ENCODE data around the gene PPP3R2.
A peak's percentile ranks its signal among the peaks of the same experiment; 100 is the strongest.
"Not testable (repeated sequence)": the region's sequence is repeated elsewhere in the genome, so short reads cannot be mapped to it uniquely, and the experiment has no call there.

PPP3R2 gene

DNA sequence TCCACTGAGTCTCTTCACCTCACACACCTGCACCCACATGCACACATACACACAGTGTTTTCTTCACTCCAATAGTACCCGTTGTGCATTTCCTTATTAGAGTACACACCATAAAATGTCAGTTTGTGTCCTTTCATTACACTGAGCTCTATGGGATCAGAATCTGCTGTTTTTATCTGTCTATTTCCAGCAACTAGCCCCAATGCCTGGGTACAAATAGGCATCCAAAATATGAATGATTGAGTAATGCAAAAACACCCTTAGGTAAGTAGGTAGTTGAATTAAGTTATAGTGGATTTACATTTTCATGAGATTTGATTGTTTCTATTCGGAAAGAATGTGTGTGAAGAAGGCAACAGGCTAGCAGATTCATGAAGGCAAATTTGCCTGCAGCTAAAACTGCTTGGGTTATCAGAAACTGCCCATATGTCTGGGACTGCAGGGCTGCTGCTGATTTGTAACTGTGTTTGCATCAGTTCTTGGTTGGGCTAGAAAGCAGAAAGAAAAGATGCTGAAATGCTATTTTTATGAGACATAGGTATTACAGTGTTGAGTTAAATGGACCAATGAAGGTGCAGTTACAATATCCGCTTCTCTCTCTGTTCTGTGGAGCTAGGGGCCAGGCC lies 26.9 kb downstream of the PPP3R2 start:
- TF ChIP-seq CTCF (IDR thresholded peaks at IDR 0.05; ENCODE audit: low read depth, low read length): no peak
- no peak overlapping the region for H3K4me3 ChIP-seq (ENCODE audit: low read depth, low read length)
- in situ Hi-C loops (cut with HindIII; ENCODE audit: low sequenced_read_pairs): no loop called here
- DNase-seq (ENCODE audit: low read depth, low spot score): no peak

DNA sequence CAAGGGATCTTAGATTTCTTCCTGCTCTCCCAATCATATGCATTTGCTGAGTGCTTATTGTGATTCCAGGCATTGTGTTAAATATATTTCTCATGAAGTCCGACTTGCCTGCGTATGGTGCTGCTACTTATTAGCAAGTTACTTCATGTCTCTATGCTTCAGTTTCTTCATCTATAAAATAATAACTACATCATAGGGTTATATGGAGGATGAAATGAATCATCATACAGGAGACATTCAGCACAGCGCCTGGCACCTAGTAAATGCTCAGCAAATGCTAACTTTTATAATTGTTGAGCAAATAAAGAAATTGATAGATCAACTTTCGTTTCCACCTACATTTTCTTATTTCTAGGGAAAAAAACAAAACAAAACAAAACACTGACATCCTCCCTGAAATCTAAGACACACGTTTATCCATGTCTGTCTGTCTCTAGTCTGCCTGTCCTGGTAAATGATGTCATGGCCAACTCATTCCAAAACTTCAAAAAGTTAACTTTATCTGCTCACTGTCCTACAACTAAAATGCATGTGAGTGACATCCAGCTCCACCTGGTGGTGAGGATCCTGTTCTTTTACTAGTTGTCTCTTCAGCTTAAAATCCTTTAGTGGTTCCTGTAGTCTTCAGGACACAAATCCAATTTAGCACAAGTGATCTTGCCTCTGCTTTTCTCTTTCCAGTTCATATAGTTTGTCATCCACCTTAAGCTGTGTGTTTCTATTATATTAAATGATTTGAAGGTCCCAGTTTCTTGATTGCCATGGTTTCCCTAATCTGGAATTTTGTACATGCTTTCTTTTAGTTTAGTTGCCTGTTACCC lies 27.7 kb downstream of the PPP3R2 start:
- in situ Hi-C loops (cut with HindIII; ENCODE audit: low sequenced_read_pairs): no loop called here
- peak; percentile 53 for TF ChIP-seq CTCF (IDR thresholded peaks at IDR 0.05; ENCODE audit: low read depth, low read length)
- no peak overlapping the region for H3K4me3 ChIP-seq (ENCODE audit: low read depth, low read length)
- DNase-seq (ENCODE audit: low read depth, low spot score): peak; percentile 47

GRCh38 chr9:101564252-101564651 lies 30.5 kb downstream of the PPP3R2 start:
- TF ChIP-seq CTCF (IDR thresholded peaks at IDR 0.05; ENCODE audit: low read depth, low read length): no peak
- DNase-seq (ENCODE audit: low read depth, low spot score): no peak
- no peak overlapping the region for H3K4me3 ChIP-seq (ENCODE audit: low read depth, low read length)
- in situ Hi-C loops (cut with HindIII; ENCODE audit: low sequenced_read_pairs): no loop called here

DNA sequence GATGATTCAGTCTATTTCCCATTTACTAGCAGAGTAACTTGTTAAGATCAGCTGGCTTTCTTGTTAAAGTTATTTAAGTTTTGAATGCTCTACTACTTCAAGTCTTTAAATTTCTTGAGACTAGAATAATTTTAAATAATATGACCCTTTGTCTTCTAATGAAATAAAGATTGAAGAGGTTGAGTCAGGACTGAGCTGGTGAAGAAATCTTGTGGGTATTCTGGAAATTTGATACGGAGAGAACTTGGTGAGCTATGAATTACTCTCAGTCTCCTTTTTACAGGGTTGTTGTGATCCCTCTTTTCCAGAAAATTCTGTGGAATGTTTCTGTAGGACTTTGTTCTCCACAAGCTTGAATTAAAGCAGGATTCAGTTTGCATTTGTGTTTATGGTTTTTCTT lies 31.8 kb downstream of the PPP3R2 start:
- no peak for DNase-seq (ENCODE audit: low read depth, low spot score)
- in situ Hi-C loops (cut with HindIII; ENCODE audit: low sequenced_read_pairs): no loop called here

DNA sequence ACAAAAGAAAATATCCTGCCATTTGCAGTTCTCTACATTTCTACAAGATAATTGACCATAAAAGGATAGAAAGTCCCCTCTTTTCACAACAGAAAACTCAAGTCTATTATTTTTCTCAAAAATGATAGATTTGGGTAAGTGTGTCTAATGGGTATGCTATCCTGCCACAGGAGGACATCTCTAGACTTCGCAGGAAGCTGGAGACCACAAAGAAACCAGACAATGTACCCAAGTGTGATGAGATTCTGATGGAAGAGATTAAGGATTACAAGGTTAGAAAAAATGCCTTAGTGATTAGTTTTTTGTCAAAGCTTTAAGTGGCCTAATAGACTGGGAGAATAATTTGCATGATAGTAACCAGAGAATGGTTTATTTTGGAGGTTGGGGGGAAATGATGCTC lies 33.0 kb downstream of the PPP3R2 start:
- in situ Hi-C loops (cut with HindIII; ENCODE audit: low sequenced_read_pairs): no loop called here
- DNase-seq (ENCODE audit: low read depth, low spot score): no peak
- no peak for TF ChIP-seq CTCF (IDR thresholded peaks at IDR 0.05; ENCODE audit: low read depth, low read length)
- H3K4me3 ChIP-seq (ENCODE audit: low read depth, low read length): no peak overlapping the region

More for the DNA sequence above, 31.8 kb downstream of the PPP3R2 start:
- H3K4me3 ChIP-seq (ENCODE audit: low read depth, low read length): no peak overlapping the region
- TF ChIP-seq CTCF (IDR thresholded peaks at IDR 0.05; ENCODE audit: low read depth, low read length): no peak

DNA sequence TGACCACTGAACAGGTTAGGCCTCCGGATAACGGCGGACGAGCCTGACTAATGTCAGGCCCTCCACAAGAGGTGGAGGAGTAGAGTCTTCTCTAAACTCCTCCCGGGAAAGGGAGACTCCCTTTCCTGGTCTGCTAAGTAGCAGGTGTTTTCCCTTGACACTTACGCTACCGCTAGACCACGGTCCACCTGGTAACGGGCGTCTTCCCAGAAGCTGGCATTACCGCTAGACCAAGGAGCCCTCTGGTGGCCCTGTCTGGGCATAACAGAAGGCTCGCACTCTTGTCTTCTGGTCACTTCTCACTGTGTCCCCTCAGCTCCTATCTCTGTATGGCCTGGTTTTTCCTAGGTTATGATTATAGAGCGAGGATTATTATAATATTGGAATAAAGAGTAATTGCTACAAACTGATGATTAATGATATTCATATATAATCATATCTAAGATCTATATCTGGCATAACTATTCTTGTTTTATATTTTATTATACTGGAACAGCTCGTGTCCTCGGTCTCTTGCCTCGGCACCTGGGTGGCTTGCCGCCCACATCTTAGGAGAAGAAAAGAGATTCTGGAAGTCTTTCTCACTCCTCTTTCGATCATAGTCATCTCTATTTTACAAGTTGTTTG lies 45.2 kb downstream of the PPP3R2 start:
- peak; percentile 8 for TF ChIP-seq CTCF (IDR thresholded peaks at IDR 0.05; ENCODE audit: low read depth, low read length)

More for the DNA sequence above, 45.2 kb downstream of the PPP3R2 start:
- H3K4me3 ChIP-seq (ENCODE audit: low read depth, low read length); DNase-seq (ENCODE audit: low read depth, low spot score); in situ Hi-C loops (cut with HindIII; ENCODE audit: low sequenced_read_pairs): not testable (repeated sequence)

Measured in astrocyte of the spinal cord (primary cell).